H9 (cell line): Measurements from ENCODE around the gene TM9SF4. TPM values are rescaled to one million over a fixed set of nuclear protein-coding genes. Genes with fewer than 3 reads are reported as not detected.

Experiments used
- DNase-seq: peaks from one replicate; pipeline ENCODE4 v3.0.0-alpha.2; 2017
- H2AFZ ChIP-seq: one replicate; pipeline ENCODE4 v1.6.1; 2013; ENCODE audit warnings: mild to moderate bottlenecking, low read length, control low read depth, moderate library complexity
- H2AK5ac ChIP-seq: 2 replicates; pipeline ENCODE4 v1.6.1; 2013; ENCODE audit warnings: low read length, control low read depth, mixed read lengths; ENCODE audit not compliant: insufficient read length
- H2BK120ac ChIP-seq: one replicate; pipeline ENCODE4 v1.6.1; 2013; ENCODE audit warnings: low read depth, mild to moderate bottlenecking, low read length, control low read depth, inconsistent platforms; ENCODE audit not compliant: poor library complexity, severe bottlenecking
- H2BK12ac ChIP-seq: 2 replicates; pipeline ENCODE4 v1.6.1; 2013; ENCODE audit warnings: low read length, control low read depth, mixed read lengths, low read depth; ENCODE audit not compliant: insufficient read length
- H2BK15ac ChIP-seq: 2 replicates; pipeline ENCODE4 v1.6.1; 2013; ENCODE audit warnings: low read depth, low read length, control low read depth
- H2BK20ac ChIP-seq: one replicate; pipeline ENCODE4 v1.6.1; 2013; ENCODE audit warnings: low read depth, mild to moderate bottlenecking, low read length, control low read depth, inconsistent platforms; ENCODE audit not compliant: poor library complexity, severe bottlenecking
- H2BK5ac ChIP-seq: 2 replicates; pipeline ENCODE4 v1.6.1; 2013; ENCODE audit warnings: low read length, control low read depth, mixed read lengths; ENCODE audit not compliant: insufficient read length
- H3K14ac ChIP-seq: 2 replicates; pipeline ENCODE4 v1.6.1; 2013; ENCODE audit warnings: low read length, control low read depth; ENCODE audit not compliant: insufficient read depth
- H3K18ac ChIP-seq: 2 replicates; pipeline ENCODE4 v1.6.1; 2013; ENCODE audit warnings: low read depth, mild to moderate bottlenecking, mixed read lengths, low read length, control low read depth; ENCODE audit not compliant: insufficient read length
- H3K23ac ChIP-seq: 2 replicates; pipeline ENCODE4 v1.6.1; 2013; ENCODE audit warnings: low read length, control low read depth, mixed read lengths, low read depth; ENCODE audit not compliant: insufficient read length
- H3K23me2 ChIP-seq: 2 replicates; pipeline ENCODE4 v1.6.1; 2013; ENCODE audit warnings: low read depth, mild to moderate bottlenecking, mixed read lengths, low read length, control low read depth; ENCODE audit not compliant: insufficient read length, poor library complexity, severe bottlenecking
- H3K27ac ChIP-seq: 2 replicates; pipeline ENCODE4 v1.5.1; 2013; ENCODE audit warnings: low read length, control low read depth, mixed read lengths, low read depth; ENCODE audit not compliant: insufficient read length
- H3K27me3 ChIP-seq: 2 replicates; pipeline ENCODE4 v1.6.1; 2013; ENCODE audit warnings: low read length, control low read depth, inconsistent platforms; ENCODE audit not compliant: insufficient read depth
- H3K4ac ChIP-seq: 2 replicates; pipeline ENCODE4 v1.6.1; 2013; ENCODE audit warnings: low read depth, mild to moderate bottlenecking, control low read depth, inconsistent platforms, low read length, moderate library complexity
- H3K4me1 ChIP-seq: 2 replicates; pipeline ENCODE4 v1.6.1; 2013; ENCODE audit warnings: low read length, control low read depth, inconsistent platforms; ENCODE audit not compliant: insufficient read depth
- H3K4me2 ChIP-seq: 2 replicates; pipeline ENCODE4 v1.6.1; 2013; ENCODE audit warnings: low read length, control low read depth, mixed read lengths; ENCODE audit not compliant: insufficient read length, insufficient read depth
- H3K56ac ChIP-seq: 2 replicates; pipeline ENCODE4 v1.6.1; 2013; ENCODE audit warnings: low read depth, mild to moderate bottlenecking, mixed read lengths, low read length, control low read depth; ENCODE audit not compliant: insufficient read length
- H3K79me1 ChIP-seq: 2 replicates; pipeline ENCODE4 v1.6.1; 2013; ENCODE audit warnings: low read depth, mild to moderate bottlenecking, moderate library complexity, low read length, control low read depth, inconsistent platforms; ENCODE audit not compliant: insufficient read depth, poor library complexity, severe bottlenecking
- H3K79me2 ChIP-seq: 2 replicates; pipeline ENCODE4 v1.6.1; 2013; ENCODE audit warnings: low read length, control low read depth, inconsistent platforms; ENCODE audit not compliant: insufficient read depth
- H3K9ac ChIP-seq: 2 replicates; pipeline ENCODE4 v1.6.1; 2013; ENCODE audit warnings: low read length, control low read depth, mixed read lengths; ENCODE audit not compliant: insufficient read length; ENCODE audit errors: extremely low read depth
- H3K9me3 ChIP-seq: one replicate; pipeline ENCODE4 v1.6.1; 2013; ENCODE audit warnings: low read depth, low read length, inconsistent platforms; ENCODE audit not compliant: control insufficient read depth
- H3T11ph ChIP-seq: one replicate; pipeline ENCODE4 v1.6.1; 2013; ENCODE audit warnings: mild to moderate bottlenecking, low read length, control low read depth, inconsistent platforms
- H4K20me1 ChIP-seq: one replicate; pipeline ENCODE4 v1.6.1; 2013; ENCODE audit not compliant: control insufficient read depth, insufficient read length, insufficient read depth
- H4K5ac ChIP-seq: 2 replicates; pipeline ENCODE4 v1.6.1; 2013; ENCODE audit warnings: low read depth, mild to moderate bottlenecking, mixed read lengths, low read length, control low read depth; ENCODE audit not compliant: insufficient read length
- H4K8ac ChIP-seq: replicated peaks from 2 replicates; pipeline ENCODE4 v1.6.1; 2013; ENCODE audit warnings: low read length, control low read depth, mixed read lengths, low read depth; ENCODE audit not compliant: insufficient read length
- H4K91ac ChIP-seq: 2 replicates; pipeline ENCODE4 v1.6.1; 2013; ENCODE audit warnings: low read depth, mild to moderate bottlenecking, moderate library complexity, mixed read lengths, low read length, control low read depth; ENCODE audit not compliant: insufficient read length
- H3K27ac Mint-ChIP-seq, 3 experiments: 2 replicates in 2 of 3; 3 replicates in 1 of 3; pipeline ENCODE4 v1.8.0; 2020 to 2021; ENCODE audit warnings: mixed read lengths in 3 of 3, mild to moderate bottlenecking in 1 of 3, moderate library complexity in 1 of 3
- H3K27me3 Mint-ChIP-seq: 2 replicates; pipeline ENCODE4 v1.8.0; 2021; ENCODE audit warnings: low read depth, mild to moderate bottlenecking, moderate library complexity, mixed read lengths
- H3K36me3 Mint-ChIP-seq, 3 experiments: 2 replicates in 2 of 3; 3 replicates in 1 of 3; pipeline ENCODE4 v1.8.0; 2020 to 2021; ENCODE audit warnings: low read depth in 3 of 3, mixed read lengths in 3 of 3; ENCODE audit not compliant: insufficient read depth in 1 of 3
- H3K4me1 Mint-ChIP-seq, 2 experiments: 2 replicates each; pipeline ENCODE4 v1.8.0; 2020; ENCODE audit warnings: mixed read lengths in 2 of 2
- H3K4me3 Mint-ChIP-seq, 2 experiments: 2 replicates in 1 of 2; 3 replicates in 1 of 2; pipeline ENCODE4 v1.8.0; 2020 to 2021; ENCODE audit warnings: mild to moderate bottlenecking in 2 of 2, mixed read lengths in 2 of 2, moderate library complexity in 1 of 2
- H3K9me3 Mint-ChIP-seq, 2 experiments: 2 replicates in 1 of 2; 3 replicates in 1 of 2; pipeline ENCODE4 v1.8.0; 2020; ENCODE audit warnings: mild to moderate bottlenecking in 2 of 2, mixed read lengths in 2 of 2, moderate library complexity in 1 of 2
- CTCF ChIP-seq: fragments of 200-600 bp; sonication (generic); conservative IDR thresholded peaks from 3 replicates; pipeline ENCODE4 v1.8.0; 2021; ENCODE audit warnings: antibody characterized with exemption, mild to moderate bottlenecking
- WGBS: extraction: QIAGEN DNeasy Blood & Tissue Kit; methylation state at CpG from one replicate; pipeline ENCODE4 v1.1.7; 2013; ENCODE audit warnings: missing lambda C conversion rate, low lambda C conversion rate, mixed read lengths; ENCODE audit not compliant: insufficient read length; ENCODE audit errors: extremely low coverage; 5-methylcytosine and 5-hydroxymethylcytosine counted together
- total RNA-seq: library from RNA; stranded (reverse); gene quantifications from 2 replicates; pipeline ENCODE4 v1.2.1, GENCODE V29; 2021

The TM9SF4 gene
- total RNA-seq, 1 experiment from 2014 or later = 62.3 TPM

DNA sequence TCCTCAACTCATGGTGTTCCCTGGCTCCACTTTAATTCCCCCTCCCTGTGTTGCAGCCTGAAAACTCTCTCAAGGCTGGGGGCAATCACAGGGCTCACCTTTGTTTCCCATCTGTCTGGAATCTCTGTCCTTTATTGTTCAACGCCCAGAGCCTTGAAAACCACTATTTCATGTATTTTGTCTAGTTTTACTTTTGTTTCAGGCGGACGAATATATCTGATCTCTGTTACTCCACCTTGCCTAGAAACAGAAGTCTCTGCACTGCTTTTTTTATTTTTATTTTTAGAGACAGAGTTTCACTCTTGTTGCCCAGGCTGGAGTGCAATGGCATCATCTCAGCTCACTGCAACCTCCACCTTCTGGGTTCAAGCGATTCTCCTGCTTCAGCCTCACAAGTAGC, 70.4 kb downstream of the TM9SF4 start:
- Mint-ChIP-seq H3K27me3 (no peaks in the 10 kb centered on the region; the same call in 1 of the 2 replicates), H3K36me3 (peaks cover 4 to 5% (median 4%) of the 10 kb centered on the region in 3 experiments; a peak in 5 of 7 replicates), H3K27ac (no peak overlapping the region), H3K9me3 (peaks cover 6 to 9% of the 10 kb centered on the region in 2 experiments), H3K4me3 (no peak overlapping the region), H3K4me1 (0 out of 4 replicates have a peak, but pooled peaks cover 0 to 2% of the 10 kb centered on the region in 2 experiments)
- H3K79me1 ChIP-seq = no peaks in the 10 kb centered on the region
- H2AK5ac ChIP-seq = no peak overlapping the region
- H3K79me2 ChIP-seq = no peaks in the 10 kb centered on the region
- H2BK15ac ChIP-seq = no peak overlapping the region
- no peaks in the 10 kb centered on the region for H3K27me3 ChIP-seq
- H3K4ac ChIP-seq = no peak overlapping the region
- H3K9me3 ChIP-seq = no peaks in the 10 kb centered on the region
- H3K14ac ChIP-seq = no peak overlapping the region
- no peak overlapping the region for H2BK5ac ChIP-seq
- H3K23ac ChIP-seq = no peak overlapping the region
- no CpG with 5 or more reads among the region's 4 CpGs for WGBS
- H2AFZ ChIP-seq = no peak overlapping the region
- TF ChIP-seq CTCF = no peak
- no peak overlapping the region for H4K8ac ChIP-seq
- no peak overlapping the region for H4K5ac ChIP-seq
- H2BK12ac ChIP-seq = no peak overlapping the region
- no peaks in the 10 kb centered on the region for H3K23me2 ChIP-seq
- no peak overlapping the region for H3K9ac ChIP-seq
- no peak overlapping the region for H2BK20ac ChIP-seq
- H4K20me1 ChIP-seq = no peaks in the 10 kb centered on the region
- no peak overlapping the region for H3K4me2 ChIP-seq
- no peak overlapping the region for H3K27ac ChIP-seq
- no peak overlapping the region for H3K56ac ChIP-seq
- no peak overlapping the region for H3T11ph ChIP-seq
- no peak overlapping the region for H4K91ac ChIP-seq
- no peaks in the 10 kb centered on the region for H3K4me1 ChIP-seq
- no peak overlapping the region for H3K18ac ChIP-seq
- no peak for DNase-seq
- no peak overlapping the region for H2BK120ac ChIP-seq
